ENCODE results near the gene METAP2.
A peak's percentile ranks its signal among the peaks of the same experiment; 100 is the strongest.
"Not testable (repeated sequence)": the region's sequence is repeated elsewhere in the genome, so short reads cannot be mapped to it uniquely, and the experiment has no call there.

The METAP2 gene

DNA sequence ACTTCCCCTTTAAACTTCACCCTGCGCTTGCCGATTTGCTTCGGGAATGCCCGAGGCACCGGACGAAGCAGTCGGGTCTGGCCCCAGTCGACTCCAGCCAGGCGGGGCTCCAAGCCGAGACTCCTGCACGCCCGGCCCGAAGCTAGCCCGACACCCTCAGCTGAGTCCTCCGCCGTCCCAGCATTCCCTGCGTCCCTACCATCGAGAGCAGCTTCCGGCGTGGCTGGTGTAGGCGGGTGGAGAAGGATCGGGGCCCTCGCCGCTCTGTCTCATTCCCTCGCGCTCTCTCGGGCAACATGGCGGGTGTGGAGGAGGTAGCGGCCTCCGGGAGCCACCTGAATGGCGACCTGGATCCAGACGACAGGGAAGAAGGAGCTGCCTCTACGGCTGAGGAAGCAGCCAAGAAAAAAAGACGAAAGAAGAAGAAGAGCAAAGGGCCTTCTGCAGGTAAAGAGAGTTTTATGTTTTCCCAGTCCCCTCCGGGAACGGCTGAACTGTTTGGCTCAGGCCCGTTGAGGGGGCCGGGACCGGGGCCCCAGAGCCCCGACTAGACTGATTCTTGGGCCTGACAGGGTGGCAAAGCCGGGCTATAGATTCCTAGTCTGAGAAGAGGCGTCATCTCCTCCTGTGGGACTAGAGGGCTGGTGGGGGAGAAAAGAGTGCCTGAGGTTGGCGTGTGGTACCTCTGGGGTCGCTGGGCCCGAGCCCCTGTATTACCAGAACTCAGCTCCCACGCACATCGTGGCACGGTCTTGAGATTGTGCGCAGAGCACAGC is at the start of gene METAP2:
Gene METAP2 (plus strand): TSS at position 269 of the 776 bp plus-strand sequence. CDS start 28 bp downstream, at position 297.
- H3K27me3 ChIP-seq (ENCODE audit: low read depth), result no peaks in the 10 kb centered on the region
- in situ Hi-C loops (cut with MboI; ENCODE audit: low sequenced_read_pairs), result no loop called here
- peak; percentile 95 to 98 for DNase-seq (ENCODE audit: low spot score in 2 of 2)
- no peaks in the 10 kb centered on the region for H3K9me3 ChIP-seq
- peaks cover 41% of the 10 kb centered on the region for H3K36me3 ChIP-seq (replicated peaks)
- peak within 1 kb of the TSS; percentile 98 for H3K4me3 ChIP-seq
- H3K4me1 ChIP-seq, result peaks cover 5% of the 10 kb centered on the region

DNA sequence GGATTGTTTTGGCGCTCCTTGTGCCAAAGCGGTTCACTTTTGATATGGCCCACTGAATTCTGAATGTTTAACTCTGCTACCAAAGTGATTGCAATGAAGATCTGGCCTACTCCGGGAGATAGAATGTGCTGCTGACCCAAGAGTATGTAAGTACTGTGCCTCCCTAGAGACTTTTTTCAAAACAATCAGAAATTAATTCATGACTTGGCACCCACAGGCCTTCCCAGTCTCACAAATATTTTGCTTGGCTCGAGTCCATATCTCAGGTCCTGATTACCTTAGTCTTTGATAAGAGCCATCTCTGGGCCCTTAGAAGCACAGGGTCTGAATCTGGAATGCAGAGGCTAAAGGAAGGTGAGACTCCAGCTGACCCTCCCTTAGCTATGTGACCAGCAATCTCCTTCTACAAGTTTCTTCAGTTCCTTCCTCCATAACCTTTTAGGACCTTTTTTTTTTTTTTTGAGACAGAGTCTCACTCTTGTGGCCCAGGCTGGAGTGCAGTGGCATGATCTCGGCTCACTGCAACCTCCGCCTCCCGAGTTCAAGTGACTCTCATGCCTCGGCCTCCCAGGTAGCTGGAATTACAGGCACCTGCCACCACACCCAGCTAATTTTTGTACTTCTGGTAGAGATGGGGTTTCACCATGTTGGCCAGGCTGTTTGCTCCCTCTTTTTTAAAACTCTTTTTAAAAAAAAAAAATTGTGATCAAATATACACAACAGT is 49.5 kb upstream of the METAP2 start:
- in situ Hi-C loops (cut with MboI; ENCODE audit: low sequenced_read_pairs), result no loop called here
- no peak for DNase-seq (ENCODE audit: low spot score in 2 of 2)
- Histone ChIP-seq H3K36me3 (replicated peaks) (no peaks in the 10 kb centered on the region), H3K27me3 (ENCODE audit: low read depth) (peaks cover 1% of the 10 kb centered on the region; the same call in 1 of the 2 replicates), H3K9me3 (no peaks in the 10 kb centered on the region), H3K4me1 (no peaks in the 10 kb centered on the region), H3K4me3 (no peak overlapping the region)

DNA sequence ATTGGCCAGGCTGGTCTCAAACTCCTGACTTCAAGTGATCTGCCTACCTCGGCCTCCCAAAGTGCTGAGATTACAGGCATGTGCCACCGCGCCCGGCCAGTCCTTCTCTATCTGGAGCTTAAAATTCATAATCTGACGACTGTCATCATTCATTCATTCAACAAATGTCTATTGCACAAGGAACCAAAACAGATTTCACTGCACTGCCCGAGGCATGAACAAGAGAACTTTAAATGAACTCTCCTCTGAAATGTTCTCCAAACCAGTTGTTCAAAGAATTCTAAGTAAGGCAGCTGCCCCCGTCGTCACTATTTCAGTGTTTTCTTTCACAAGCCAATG is 44.8 kb upstream of the METAP2 start:
- in situ Hi-C loops (cut with MboI; ENCODE audit: low sequenced_read_pairs), result no loop called here

DNA sequence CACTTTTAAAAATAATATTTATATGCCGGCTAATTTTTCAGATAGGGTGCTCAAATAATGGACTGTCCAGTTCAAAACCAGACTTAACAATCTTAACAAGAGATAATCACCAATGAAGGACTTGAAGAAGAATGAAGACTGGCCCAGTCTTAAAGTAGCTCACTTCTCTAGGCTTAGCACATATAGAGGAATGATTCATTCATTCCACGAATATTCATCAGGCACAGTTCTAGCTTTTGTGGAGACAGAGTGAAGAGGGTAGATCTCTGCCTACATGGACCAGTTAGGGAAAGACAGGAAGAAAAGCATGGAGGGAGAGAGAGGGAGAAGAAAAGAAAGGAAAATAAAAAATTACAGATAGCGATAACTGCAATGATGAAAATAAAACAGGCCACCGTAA is 42.8 kb upstream of the METAP2 start:
- H3K27me3 ChIP-seq (ENCODE audit: low read depth), result 0 out of 2 replicates have a peak, but pooled peaks cover 2% of the 10 kb centered on the region
- H3K4me1 ChIP-seq, result no peaks in the 10 kb centered on the region
- no peaks in the 10 kb centered on the region for H3K36me3 ChIP-seq (replicated peaks)
- no peak for DNase-seq (ENCODE audit: low spot score in 2 of 2)
- no peak overlapping the region for H3K4me3 ChIP-seq
- no peaks in the 10 kb centered on the region for H3K9me3 ChIP-seq
- in situ Hi-C loops (cut with MboI; ENCODE audit: low sequenced_read_pairs), result no loop called here

More for the DNA sequence above, 44.8 kb upstream of the METAP2 start:
- no peak for DNase-seq (ENCODE audit: low spot score in 2 of 2)
- Histone ChIP-seq H3K27me3 (ENCODE audit: low read depth) (peaks cover 2% of the 10 kb centered on the region; the same call in 1 of the 2 replicates), H3K9me3 (no peaks in the 10 kb centered on the region), H3K4me1 (no peaks in the 10 kb centered on the region), H3K4me3 (no peak overlapping the region), H3K36me3 (replicated peaks) (no peaks in the 10 kb centered on the region)

DNA sequence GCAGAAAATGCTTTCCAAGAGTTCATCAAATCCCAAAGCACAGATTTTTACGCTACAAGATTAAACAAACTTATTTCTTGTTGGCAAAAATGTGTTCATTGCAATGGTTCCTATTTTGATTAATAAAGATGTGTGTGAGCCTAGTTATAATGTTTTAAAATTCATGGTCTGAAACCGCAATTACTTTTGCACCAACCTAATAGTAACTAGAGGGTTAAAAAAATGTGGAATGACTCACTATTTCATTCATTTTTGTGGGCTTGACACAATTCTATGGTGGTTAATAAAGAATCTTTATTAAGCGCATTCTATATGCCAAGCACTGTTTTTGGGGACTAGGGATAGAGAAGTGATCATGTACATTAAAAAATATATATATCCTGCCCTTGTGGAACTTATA is 38.6 kb upstream of the METAP2 start:
- DNase-seq (ENCODE audit: low spot score in 2 of 2), result no peak
- Histone ChIP-seq H3K4me3 (no peak overlapping the region), H3K27me3 (ENCODE audit: low read depth) (no peaks in the 10 kb centered on the region; the same call in 1 of the 2 replicates), H3K4me1 (no peaks in the 10 kb centered on the region), H3K36me3 (replicated peaks) (no peaks in the 10 kb centered on the region), H3K9me3 (no peaks in the 10 kb centered on the region)
- in situ Hi-C loops (cut with MboI; ENCODE audit: low sequenced_read_pairs), result no loop called here

DNA sequence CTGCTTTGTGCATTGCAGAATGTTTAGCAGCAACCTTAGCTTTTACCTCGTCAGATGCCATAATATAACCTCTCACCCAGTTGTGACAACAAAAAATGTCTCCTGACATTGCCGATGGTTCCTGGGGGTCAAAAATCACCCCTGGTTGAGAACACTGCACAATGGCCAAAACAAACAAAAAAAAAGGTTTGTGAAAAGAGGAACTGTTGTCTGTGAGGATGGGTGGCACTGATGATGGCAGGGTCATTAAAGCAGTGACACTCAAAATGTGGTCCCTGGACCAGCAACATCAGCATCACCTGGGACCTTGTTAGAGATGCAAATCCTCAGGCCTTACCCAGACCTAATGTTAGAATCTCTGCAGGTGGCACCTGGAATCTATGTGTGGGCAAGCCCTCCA is 36.4 kb upstream of the METAP2 start:
- DNase-seq (ENCODE audit: low spot score in 2 of 2), result no peak
- no peaks in the 10 kb centered on the region for H3K4me1 ChIP-seq
- no peaks in the 10 kb centered on the region for H3K36me3 ChIP-seq (replicated peaks)
- peaks cover 2% of the 10 kb centered on the region; the same call in 1 of the 2 replicates for H3K27me3 ChIP-seq (ENCODE audit: low read depth)
- no peaks in the 10 kb centered on the region for H3K9me3 ChIP-seq
- in situ Hi-C loops (cut with MboI; ENCODE audit: low sequenced_read_pairs), result no loop called here
- no peak overlapping the region for H3K4me3 ChIP-seq

DNA sequence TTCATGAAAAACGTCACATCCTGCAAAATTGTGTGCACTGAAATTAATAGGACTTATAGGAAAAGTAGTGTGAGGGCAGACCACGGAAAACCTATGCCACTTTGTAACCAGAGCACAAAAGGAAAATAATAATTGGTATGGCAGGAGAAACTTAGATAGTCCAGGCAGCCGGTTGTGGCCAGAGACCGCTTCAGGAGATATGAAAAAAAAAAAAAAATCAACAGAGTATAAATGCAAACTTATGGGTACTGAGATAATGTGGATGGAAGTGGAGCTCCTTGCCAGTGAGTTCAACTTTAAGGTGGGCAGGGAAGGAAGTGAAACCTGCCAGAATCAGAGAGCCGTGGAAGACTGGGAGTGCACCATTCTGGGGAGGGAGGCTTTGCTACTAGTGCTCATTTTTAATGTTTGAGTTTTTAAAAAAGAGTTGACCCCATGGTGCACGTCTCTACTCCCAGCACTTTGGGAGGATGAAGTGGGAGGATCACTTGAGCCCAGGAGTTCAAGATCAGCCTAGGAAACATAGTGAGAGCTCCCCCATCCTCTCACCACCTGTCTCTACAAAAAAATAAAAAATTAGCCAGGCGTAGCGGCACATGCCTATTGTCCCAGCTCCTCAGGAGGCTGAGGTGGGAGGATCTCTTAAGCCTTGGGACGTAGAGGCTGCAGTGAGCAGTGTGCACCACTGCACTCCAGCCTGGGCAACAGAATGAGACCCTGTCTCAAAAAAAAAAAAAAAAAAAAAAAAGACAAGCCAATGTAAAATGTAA is 34.3 kb upstream of the METAP2 start:
- H3K27me3 ChIP-seq (ENCODE audit: low read depth), result peaks cover 2% of the 10 kb centered on the region; the same call in 1 of the 2 replicates
- no peak overlapping the region for H3K4me3 ChIP-seq
- DNase-seq (ENCODE audit: low spot score in 2 of 2), result no peak
- H3K4me1 ChIP-seq, result no peaks in the 10 kb centered on the region
- no peaks in the 10 kb centered on the region for H3K36me3 ChIP-seq (replicated peaks)
- in situ Hi-C loops (cut with MboI; ENCODE audit: low sequenced_read_pairs), result no loop called here
- H3K9me3 ChIP-seq, result no peaks in the 10 kb centered on the region

DNA sequence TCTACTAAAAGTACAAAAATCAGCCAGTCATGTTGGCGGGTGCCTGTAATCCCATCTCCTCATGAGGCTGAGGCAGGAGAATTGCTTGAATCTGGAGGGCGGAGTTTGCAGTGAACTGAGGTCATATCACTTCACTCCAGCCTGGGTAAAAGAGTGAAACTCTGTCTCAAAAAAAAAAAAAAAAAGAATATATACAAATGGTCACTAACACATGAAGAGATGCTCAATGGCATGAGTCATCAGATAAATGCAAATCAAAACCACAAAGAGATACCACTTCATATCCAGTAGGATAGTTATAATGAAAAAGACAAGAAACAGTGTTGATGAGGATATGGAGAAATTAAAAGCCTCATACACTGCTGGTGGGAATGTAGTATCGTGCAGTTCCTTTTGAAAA is 33.6 kb upstream of the METAP2 start:
- no peaks in the 10 kb centered on the region for H3K9me3 ChIP-seq
- H3K36me3 ChIP-seq (replicated peaks), result no peaks in the 10 kb centered on the region
- DNase-seq (ENCODE audit: low spot score in 2 of 2), result no peak
- no peaks in the 10 kb centered on the region for H3K4me1 ChIP-seq
- in situ Hi-C loops (cut with MboI; ENCODE audit: low sequenced_read_pairs), result no loop called here
- no peak overlapping the region for H3K4me3 ChIP-seq
- H3K27me3 ChIP-seq (ENCODE audit: low read depth), result peaks cover 2% of the 10 kb centered on the region; the same call in 1 of the 2 replicates

DNA sequence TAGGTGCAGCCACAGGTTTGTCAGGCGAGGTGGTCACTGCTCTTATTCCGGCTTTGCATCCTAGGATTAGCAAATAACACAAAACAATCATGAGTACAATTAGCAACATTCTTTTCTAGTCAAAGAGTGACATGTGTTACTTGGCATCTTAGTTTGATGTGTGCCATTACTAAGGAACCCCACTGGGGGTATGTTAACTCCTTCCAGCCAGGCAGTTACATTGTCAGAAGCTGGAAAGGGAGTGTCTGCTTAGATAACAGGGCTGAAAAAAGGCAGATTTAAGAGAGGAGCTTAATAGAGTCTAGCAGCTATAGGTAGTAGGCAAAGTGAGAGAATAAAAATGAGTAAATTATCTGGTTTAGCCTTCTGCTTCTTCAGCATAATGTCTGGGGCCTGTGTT is 30.5 kb upstream of the METAP2 start:
- Histone ChIP-seq H3K27me3 (ENCODE audit: low read depth) (0 out of 2 replicates have a peak, but pooled peaks cover 2% of the 10 kb centered on the region), H3K9me3 (no peaks in the 10 kb centered on the region), H3K4me3 (no peak overlapping the region), H3K36me3 (replicated peaks) (no peaks in the 10 kb centered on the region), H3K4me1 (no peaks in the 10 kb centered on the region)
- no peak for DNase-seq (ENCODE audit: low spot score in 2 of 2)
- in situ Hi-C loops (cut with MboI; ENCODE audit: low sequenced_read_pairs), result no loop called here

DNA sequence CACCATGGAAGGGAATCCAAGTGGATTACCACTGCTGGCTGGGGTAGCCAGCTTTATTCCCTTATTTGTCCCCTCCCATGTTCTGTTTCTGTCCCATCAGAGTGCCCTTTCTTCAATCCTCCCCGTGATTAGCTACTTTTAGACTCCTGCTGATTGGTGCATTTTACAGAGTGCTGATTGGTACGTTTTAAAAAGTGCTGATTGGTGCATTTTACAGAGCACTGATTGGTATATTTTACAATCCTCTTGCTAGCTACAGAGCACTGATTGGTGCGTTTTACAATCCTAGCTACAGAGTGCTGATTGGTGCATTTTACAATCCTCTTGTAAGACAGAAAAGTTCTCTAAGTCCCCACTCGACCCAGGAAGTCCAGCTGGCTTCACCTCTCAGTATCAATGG is 28.9 kb upstream of the METAP2 start:
- H3K4me1 ChIP-seq; H3K27me3 ChIP-seq (ENCODE audit: low read depth); in situ Hi-C loops (cut with MboI; ENCODE audit: low sequenced_read_pairs); DNase-seq (ENCODE audit: low spot score in 2 of 2); H3K36me3 ChIP-seq (replicated peaks); H3K4me3 ChIP-seq; H3K9me3 ChIP-seq: not testable (repeated sequence)

DNA sequence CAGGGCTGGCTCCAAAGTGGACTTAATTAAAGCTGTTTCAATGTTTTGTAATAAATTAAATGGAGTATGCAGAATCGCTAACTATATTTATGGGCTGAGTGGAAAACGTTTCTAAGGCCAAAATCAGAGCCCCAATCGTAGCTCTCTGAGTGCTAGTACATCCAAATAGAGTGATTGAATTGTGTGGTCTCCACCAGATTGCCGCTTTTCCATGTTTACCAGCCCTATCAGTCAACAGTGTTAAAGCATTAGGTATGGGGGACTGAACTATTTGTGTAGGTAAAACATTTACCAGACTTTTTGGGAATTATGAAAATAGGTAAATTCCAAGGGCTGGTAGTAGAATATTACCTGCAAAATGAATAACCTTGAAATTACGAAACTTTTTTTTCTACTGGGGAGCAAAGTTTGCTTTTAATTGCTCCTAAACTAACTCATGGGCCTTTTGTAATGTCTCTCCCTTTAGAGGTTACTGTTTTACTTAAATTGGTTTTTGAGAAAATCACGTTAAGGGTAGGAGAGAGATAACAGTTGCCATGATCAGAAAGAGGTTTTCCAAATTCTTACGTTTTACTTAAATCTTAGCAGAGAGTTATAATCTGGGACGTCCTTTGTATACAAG is 28.0 kb upstream of the METAP2 start:
- Histone ChIP-seq H3K27me3 (ENCODE audit: low read depth) (0 out of 2 replicates have a peak, but pooled peaks cover 2% of the 10 kb centered on the region), H3K9me3 (no peaks in the 10 kb centered on the region), H3K4me3 (no peak overlapping the region), H3K4me1 (no peaks in the 10 kb centered on the region), H3K36me3 (replicated peaks) (no peaks in the 10 kb centered on the region)
- DNase-seq (ENCODE audit: low spot score in 2 of 2), result no peak
- in situ Hi-C loops (cut with MboI; ENCODE audit: low sequenced_read_pairs), result no loop called here

DNA sequence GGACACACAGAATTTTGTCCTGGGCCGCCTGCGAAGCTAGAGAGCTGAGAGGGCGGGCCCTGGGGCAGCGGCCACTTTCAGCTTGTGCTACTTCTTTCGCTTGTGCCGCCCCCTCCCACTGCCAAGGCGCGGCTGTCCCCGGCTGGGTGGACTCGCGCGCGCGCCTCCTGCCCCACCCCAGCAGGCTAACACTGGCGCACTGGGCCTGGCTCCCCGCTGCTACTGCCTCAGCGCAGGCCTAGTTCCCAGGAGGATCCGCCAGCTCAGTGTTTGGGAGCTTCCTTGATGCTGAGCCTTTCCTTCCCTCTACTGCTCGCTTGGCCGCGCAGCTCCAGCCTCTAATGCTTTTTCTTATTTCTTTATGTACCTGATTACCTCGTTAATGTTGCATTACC is 27.4 kb upstream of the METAP2 start:
- Histone ChIP-seq H3K36me3 (replicated peaks) (no peaks in the 10 kb centered on the region), H3K9me3 (no peaks in the 10 kb centered on the region), H3K4me1 (no peaks in the 10 kb centered on the region), H3K4me3 (no peak overlapping the region), H3K27me3 (ENCODE audit: low read depth) (no peaks in the 10 kb centered on the region)
- in situ Hi-C loops (cut with MboI; ENCODE audit: low sequenced_read_pairs), result no loop called here
- DNase-seq (ENCODE audit: low spot score in 2 of 2), result no peak

DNA sequence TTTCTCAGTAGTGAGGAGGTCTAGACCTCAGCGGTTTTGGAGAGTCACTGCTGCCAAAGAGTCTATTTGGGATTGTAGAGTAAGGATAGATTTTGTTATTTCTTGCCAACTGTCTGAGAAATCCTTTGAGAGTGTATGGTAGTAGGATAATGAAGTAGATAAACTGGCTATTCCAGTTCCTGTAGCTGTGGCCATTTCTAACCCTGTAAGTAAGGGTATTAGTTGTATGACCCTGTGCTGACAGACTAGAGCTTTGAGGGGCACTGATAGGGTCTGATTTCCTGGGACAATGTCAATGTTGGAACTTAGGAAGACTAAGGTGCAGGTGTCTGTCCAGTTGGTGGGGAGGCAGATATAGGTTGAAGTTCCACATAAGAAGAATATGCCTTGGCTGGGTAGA is 24.3 kb upstream of the METAP2 start:
- DNase-seq (ENCODE audit: low spot score in 2 of 2); H3K4me3 ChIP-seq; H3K9me3 ChIP-seq; H3K27me3 ChIP-seq (ENCODE audit: low read depth); H3K4me1 ChIP-seq; in situ Hi-C loops (cut with MboI; ENCODE audit: low sequenced_read_pairs); H3K36me3 ChIP-seq (replicated peaks): not testable (repeated sequence)

Data from HAP-1 (cell line).